NT2/D1 (cell line): Measurements from ENCODE around the gene SLC46A1.

Experiments
- YY1 ChIP-seq: IDR thresholded peaks from 2 replicates; pipeline ENCODE4 v1.6.1; 2011; ENCODE audit not compliant: insufficient read length, insufficient read depth
- ZNF274 ChIP-seq: IDR thresholded peaks from 2 replicates; pipeline ENCODE4 v1.6.1; 2011; ENCODE audit warnings: mild to moderate bottlenecking, low read depth, low read length

GRCh38 chr17:28402844-28403243 is 3.2 kb downstream of the SLC46A1 start:
- TF ChIP-seq YY1 (no peak), ZNF274 (no peak)
